Mucosa of rectum (tissue), 2 donors: ENCODE results near the gene HDAC9.

Experiments used
- H3K27ac ChIP-seq, 2 donors: one replicate each; pipeline ENCODE4 v1.7.0; 2013; ENCODE audit warnings: inconsistent platforms in 2 of 2, low read depth in 2 of 2, low read length in 2 of 2
- H3K27me3 ChIP-seq, 2 donors: one replicate each; pipeline ENCODE4 v1.7.0; 2013; ENCODE audit warnings: low read length in 2 of 2; ENCODE audit not compliant: control insufficient read depth in 2 of 2, insufficient read depth in 2 of 2
- H3K36me3 ChIP-seq, 2 donors: one replicate each; pipeline ENCODE4 v1.7.0; 2013; ENCODE audit warnings: low read length in 2 of 2; ENCODE audit not compliant: control insufficient read depth in 2 of 2, insufficient read depth in 2 of 2
- H3K4me1 ChIP-seq, 2 donors: one replicate each; pipeline ENCODE4 v1.7.0; 2013; ENCODE audit warnings: low read length in 2 of 2, mild to moderate bottlenecking in 1 of 2; ENCODE audit not compliant: control insufficient read depth in 2 of 2, insufficient read depth in 2 of 2
- H3K4me3 ChIP-seq, 2 donors: one replicate each; pipeline ENCODE4 v1.7.0; 2013; ENCODE audit warnings: low read length in 2 of 2
- H3K9ac ChIP-seq, 2 donors: one replicate each; pipeline ENCODE4 v1.7.0; 2013; ENCODE audit warnings: low read length in 2 of 2, low read depth in 1 of 2, mild to moderate bottlenecking in 1 of 2
- H3K9me3 ChIP-seq, 2 donors: one replicate each; pipeline ENCODE4 v1.7.0; 2013; ENCODE audit warnings: low read length in 2 of 2; ENCODE audit not compliant: control insufficient read depth in 2 of 2
- donor health status: healthy.
- donor health status: Normal muscosa, but diverticular disease.

HDAC9 gene

GRCh38 chr7:18788026-18788425 is 292.5 kb downstream of the HDAC9 start:
- Histone ChIP-seq H3K9me3 (no peaks in the 10 kb centered on the region), H3K27ac (no peak overlapping the region), H3K27me3 (no peaks in the 10 kb centered on the region), H3K36me3 (no peaks in the 10 kb centered on the region), H3K9ac (no peak overlapping the region), H3K4me1 (no peaks in the 10 kb centered on the region), H3K4me3 (no peak overlapping the region)

DNA sequence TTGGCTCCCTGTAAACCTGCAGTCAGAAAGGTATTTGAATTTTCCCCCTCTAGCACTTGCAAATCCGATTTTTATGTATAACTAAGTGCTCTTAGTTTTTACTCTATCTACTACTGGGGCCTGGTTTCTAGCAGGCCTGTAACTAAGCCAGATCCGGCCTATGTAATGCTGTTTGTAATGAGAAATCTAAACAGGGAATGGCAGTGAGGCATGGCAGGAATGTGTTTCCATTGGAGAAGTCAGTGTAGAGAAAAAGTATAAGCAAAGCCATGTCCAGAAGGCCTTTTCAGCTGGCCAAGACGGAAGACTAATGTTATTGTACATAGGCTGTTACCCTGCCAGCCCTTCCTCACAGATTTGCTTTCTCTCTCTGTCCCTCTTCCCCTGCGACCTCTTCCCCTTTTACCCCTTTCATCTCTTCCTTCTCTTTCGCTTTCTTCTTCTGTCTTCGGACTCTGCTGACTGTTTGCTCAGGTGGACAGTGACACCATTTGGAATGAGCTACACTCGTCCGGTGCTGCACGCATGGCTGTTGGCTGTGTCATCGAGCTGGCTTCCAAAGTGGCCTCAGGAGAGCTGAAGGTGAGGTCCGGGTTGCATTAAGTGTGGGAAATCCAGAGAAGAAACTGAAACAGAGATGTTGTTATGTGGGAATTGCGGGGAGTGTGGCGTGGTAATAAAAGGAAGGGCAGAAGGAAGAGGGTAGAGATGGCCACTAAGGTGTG is 297.5 kb downstream of the HDAC9 start:
- Histone ChIP-seq H3K9me3 (no peaks in the 10 kb centered on the region), H3K36me3 (no peaks in the 10 kb centered on the region), H3K9ac (no peak overlapping the region), H3K27ac (no peak overlapping the region), H3K27me3 (no peaks in the 10 kb centered on the region), H3K4me3 (no peak overlapping the region), H3K4me1 (no peaks in the 10 kb centered on the region)

DNA sequence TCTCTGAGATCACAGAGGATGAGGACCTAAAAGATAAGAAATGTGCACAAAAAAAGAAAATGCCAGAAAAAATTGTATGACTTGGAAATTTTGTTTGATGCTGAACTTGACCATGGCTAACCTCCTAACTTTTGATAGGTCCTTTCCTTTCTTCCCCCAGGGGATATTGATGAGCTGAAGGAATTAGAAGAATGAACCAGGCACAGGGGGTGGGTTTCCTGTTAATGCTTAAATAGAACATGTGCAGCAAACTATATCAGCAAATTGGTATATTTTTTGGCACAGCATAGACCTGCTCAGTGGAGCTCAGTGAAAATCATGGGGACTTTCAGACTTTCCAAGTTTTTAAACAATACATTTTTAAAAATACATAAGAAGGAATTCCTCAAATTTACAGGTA is 300.7 kb downstream of the HDAC9 start:
- no peaks in the 10 kb centered on the region for H3K9me3 ChIP-seq
- no peaks in the 10 kb centered on the region for H3K36me3 ChIP-seq
- H3K27ac ChIP-seq: no peak overlapping the region
- H3K4me1 ChIP-seq: no peaks in the 10 kb centered on the region
- H3K27me3 ChIP-seq: no peaks in the 10 kb centered on the region
- no peak overlapping the region for H3K4me3 ChIP-seq
- H3K9ac ChIP-seq: no peak overlapping the region

- Histone ChIP-seq H3K4me3 (no peak overlapping the region), H3K9ac (no peak overlapping the region), H3K4me1 (no peaks in the 10 kb centered on the region), H3K27me3 (no peaks in the 10 kb centered on the region), H3K36me3 (no peaks in the 10 kb centered on the region), H3K9me3 (no peaks in the 10 kb centered on the region), H3K27ac (no peak overlapping the region)
Measured at GRCh38 chr7:18798088-18798906, 302.7 kb downstream of the HDAC9 start.

- Histone ChIP-seq H3K36me3 (no peaks in the 10 kb centered on the region), H3K4me3 (no peak overlapping the region), H3K9ac (no peak overlapping the region), H3K27me3 (no peaks in the 10 kb centered on the region), H3K9me3 (no peaks in the 10 kb centered on the region), H3K4me1 (no peaks in the 10 kb centered on the region), H3K27ac (no peak overlapping the region)
Measured at GRCh38 chr7:18799899-18800298, 304.4 kb downstream of the HDAC9 start.

- H3K9me3 ChIP-seq: peaks cover 0 to under 1% of the 10 kb centered on the region in 2 donors
- H3K27ac ChIP-seq: no peak overlapping the region
- no peak overlapping the region for H3K9ac ChIP-seq
- no peaks in the 10 kb centered on the region for H3K4me1 ChIP-seq
- no peaks in the 10 kb centered on the region for H3K27me3 ChIP-seq
- no peak overlapping the region for H3K4me3 ChIP-seq
- no peaks in the 10 kb centered on the region for H3K36me3 ChIP-seq
Measured at GRCh38 chr7:18803923-18804322, 308.4 kb downstream of the HDAC9 start.

DNA sequence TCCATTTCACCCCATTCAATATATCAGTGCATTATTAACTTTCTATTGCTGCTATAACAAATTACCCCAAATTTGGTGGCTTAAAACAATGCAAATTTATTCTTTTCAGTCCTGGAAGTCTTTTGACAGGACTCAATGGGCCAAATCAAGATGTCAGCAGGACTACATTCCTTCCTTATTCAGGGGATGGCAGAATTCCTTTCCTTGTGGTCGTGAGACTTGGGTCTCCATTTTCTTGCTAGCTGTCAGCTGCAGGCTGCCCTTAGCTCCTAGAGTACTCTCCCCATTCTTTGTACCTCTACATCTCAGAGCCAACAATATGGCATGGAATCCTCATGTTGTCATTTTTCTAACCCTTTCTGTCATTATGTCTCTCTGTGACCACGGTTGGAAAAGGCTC is 310.6 kb downstream of the HDAC9 start:
- Histone ChIP-seq H3K36me3 (no peaks in the 10 kb centered on the region), H3K4me3 (no peak overlapping the region), H3K9ac (no peak overlapping the region)

DNA sequence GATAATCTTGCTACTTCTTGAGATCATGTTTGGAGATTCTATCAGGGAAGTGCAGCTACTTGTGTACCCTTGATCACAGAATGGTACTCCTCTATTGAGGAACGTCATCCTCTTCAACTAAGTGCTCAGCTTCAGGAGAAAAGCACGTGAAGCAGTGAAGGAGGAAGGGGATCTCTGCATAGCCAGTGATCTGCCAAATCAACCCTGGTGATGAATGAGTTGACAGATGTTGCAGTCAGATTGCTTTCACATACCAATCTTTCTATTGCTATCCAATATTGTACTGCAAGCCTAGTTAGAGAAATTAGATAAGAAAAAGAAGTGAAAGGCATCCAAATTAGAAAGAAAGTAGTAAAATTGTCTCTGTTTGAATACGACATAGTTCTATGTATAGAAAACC is 312.5 kb downstream of the HDAC9 start:
- no peaks in the 10 kb centered on the region for H3K36me3 ChIP-seq
- no peak overlapping the region for H3K27ac ChIP-seq
- no peak overlapping the region for H3K4me3 ChIP-seq

More for the DNA sequence above, 310.6 kb downstream of the HDAC9 start:
- no peaks in the 10 kb centered on the region for H3K27me3 ChIP-seq
- H3K4me1 ChIP-seq: no peaks in the 10 kb centered on the region
- H3K9me3 ChIP-seq: peaks cover 0 to 3% of the 10 kb centered on the region in 2 donors
- no peak overlapping the region for H3K27ac ChIP-seq

DNA sequence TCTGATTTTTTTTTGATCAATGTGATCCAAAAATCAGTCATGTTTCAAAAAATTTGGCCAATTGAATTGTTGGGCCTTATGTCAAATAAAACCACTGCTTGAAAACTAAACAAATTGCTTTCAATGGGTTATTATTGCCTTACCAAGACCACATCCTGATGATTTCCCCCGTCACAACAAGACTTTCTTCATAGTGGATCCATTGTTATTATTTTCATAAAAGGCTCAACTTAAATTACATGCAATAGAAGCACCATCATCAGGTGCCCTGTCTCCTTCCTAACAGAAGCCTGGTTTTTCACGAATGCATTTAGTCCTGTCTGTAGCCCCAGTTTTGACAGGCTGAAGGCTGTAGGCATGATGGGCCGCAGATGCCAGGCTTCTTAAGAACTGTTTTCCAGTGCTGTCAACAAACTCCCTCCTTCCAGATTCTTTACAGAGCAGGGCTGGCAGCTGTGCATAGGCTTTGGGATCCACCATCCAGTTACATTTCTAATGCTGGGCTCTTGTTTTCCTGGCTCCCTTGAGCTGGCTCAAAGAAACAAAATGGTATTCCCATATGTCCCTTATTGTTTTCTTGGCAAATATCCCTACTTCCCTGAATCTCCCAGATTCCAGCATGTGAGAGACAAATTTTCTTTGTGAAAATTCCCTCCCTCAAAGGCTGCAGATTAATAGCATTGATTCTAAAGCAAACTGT is 319.9 kb downstream of the HDAC9 start:
- no peak overlapping the region for H3K9ac ChIP-seq
- H3K4me1 ChIP-seq: no peaks in the 10 kb centered on the region
- H3K36me3 ChIP-seq: no peaks in the 10 kb centered on the region
- no peaks in the 10 kb centered on the region for H3K27me3 ChIP-seq
- H3K4me3 ChIP-seq: no peak overlapping the region
- no peaks in the 10 kb centered on the region for H3K9me3 ChIP-seq
- H3K27ac ChIP-seq: no peak overlapping the region

More for the DNA sequence above, 312.5 kb downstream of the HDAC9 start:
- Histone ChIP-seq H3K27me3 (no peaks in the 10 kb centered on the region), H3K9ac (no peak overlapping the region), H3K4me1 (no peaks in the 10 kb centered on the region), H3K9me3 (peaks cover 0 to 3% of the 10 kb centered on the region in 2 donors)

- H3K36me3 ChIP-seq: no peaks in the 10 kb centered on the region
- H3K27me3 ChIP-seq: no peaks in the 10 kb centered on the region
- H3K9me3 ChIP-seq: no peaks in the 10 kb centered on the region
- H3K27ac ChIP-seq: no peak overlapping the region
- H3K9ac ChIP-seq: no peak overlapping the region
- H3K4me3 ChIP-seq: no peak overlapping the region
- no peaks in the 10 kb centered on the region for H3K4me1 ChIP-seq
Measured at GRCh38 chr7:18820981-18821380, 325.4 kb downstream of the HDAC9 start.
